Endothelial cell of umbilical vein (primary cell): ENCODE measurements around the gene HMGB3.

Experiments used
- POLR2A ChIP-seq: IDR thresholded peaks from 2 replicates; pipeline ENCODE4 v1.6.1; 2012; ENCODE audit warnings: low read depth, mild to moderate bottlenecking, control low read depth, low read length
- TF ChIP-seq, protein P1 (sequence below), 2 donors: IDR thresholded peaks; 1 replicate in 1 of 2; 2 replicates in 1 of 2; pipeline ENCODE4 v1.5.1; 2011; ENCODE audit warnings: low read length in 2 of 2, mild to moderate bottlenecking in 2 of 2, moderate library complexity in 2 of 2, control low read depth in 1 of 2, inconsistent platforms in 1 of 2, low read depth in 1 of 2; ENCODE audit not compliant: insufficient read depth in 1 of 2; ENCODE audit errors: extremely low read depth in 1 of 2

DNA sequence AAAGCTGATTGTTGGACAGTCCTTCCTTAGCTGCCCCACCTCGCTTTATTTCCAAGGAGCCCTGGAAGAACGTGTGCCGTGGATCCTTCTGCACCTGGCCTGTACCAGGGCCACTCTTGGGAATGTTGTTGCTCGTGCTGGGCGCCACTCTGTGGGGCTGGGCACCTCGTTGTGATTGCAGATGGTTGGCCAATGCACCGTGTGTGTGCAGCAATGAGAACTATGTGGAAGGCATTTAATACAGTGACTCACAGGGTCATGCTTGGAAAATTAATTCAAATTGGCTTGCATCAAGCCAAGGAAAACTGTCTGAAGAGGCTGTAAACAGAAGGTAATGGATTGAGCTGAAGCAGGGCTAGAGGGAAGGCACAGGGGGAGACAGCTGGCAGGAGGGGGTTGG is 47.7 kb upstream of the HMGB3 start:
- no peak for TF ChIP-seq POLR2A
- TF ChIP-seq, protein P1, sequence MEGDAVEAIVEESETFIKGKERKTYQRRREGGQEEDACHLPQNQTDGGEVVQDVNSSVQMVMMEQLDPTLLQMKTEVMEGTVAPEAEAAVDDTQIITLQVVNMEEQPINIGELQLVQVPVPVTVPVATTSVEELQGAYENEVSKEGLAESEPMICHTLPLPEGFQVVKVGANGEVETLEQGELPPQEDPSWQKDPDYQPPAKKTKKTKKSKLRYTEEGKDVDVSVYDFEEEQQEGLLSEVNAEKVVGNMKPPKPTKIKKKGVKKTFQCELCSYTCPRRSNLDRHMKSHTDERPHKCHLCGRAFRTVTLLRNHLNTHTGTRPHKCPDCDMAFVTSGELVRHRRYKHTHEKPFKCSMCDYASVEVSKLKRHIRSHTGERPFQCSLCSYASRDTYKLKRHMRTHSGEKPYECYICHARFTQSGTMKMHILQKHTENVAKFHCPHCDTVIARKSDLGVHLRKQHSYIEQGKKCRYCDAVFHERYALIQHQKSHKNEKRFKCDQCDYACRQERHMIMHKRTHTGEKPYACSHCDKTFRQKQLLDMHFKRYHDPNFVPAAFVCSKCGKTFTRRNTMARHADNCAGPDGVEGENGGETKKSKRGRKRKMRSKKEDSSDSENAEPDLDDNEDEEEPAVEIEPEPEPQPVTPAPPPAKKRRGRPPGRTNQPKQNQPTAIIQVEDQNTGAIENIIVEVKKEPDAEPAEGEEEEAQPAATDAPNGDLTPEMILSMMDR (IDR thresholded peaks at IDR 0.05; ENCODE audit: extremely low read depth in 1 of 2, insufficient read depth in 1 of 2, low read depth in 1 of 2, low read length in 2 of 2), result no peak
